PC-9 (cell line): ENCODE data around the gene DLEC1.

Experiments
- EZH2 ChIP-seq: fragments of 200-600 bp; sonication (generic); IDR thresholded peaks from 2 replicates; pipeline ENCODE4 v1.8.0; 2017; ENCODE audit warnings: antibody characterized with exemption, low read depth
- TF ChIP-seq, protein P1 (sequence below): fragments of 200-600 bp; sonication (generic); conservative IDR thresholded peaks from 2 replicates; pipeline ENCODE4 v1.6.1; 2017; ENCODE audit warnings: mixed run types, antibody characterized with exemption, mild to moderate bottlenecking, moderate library complexity

DNA sequence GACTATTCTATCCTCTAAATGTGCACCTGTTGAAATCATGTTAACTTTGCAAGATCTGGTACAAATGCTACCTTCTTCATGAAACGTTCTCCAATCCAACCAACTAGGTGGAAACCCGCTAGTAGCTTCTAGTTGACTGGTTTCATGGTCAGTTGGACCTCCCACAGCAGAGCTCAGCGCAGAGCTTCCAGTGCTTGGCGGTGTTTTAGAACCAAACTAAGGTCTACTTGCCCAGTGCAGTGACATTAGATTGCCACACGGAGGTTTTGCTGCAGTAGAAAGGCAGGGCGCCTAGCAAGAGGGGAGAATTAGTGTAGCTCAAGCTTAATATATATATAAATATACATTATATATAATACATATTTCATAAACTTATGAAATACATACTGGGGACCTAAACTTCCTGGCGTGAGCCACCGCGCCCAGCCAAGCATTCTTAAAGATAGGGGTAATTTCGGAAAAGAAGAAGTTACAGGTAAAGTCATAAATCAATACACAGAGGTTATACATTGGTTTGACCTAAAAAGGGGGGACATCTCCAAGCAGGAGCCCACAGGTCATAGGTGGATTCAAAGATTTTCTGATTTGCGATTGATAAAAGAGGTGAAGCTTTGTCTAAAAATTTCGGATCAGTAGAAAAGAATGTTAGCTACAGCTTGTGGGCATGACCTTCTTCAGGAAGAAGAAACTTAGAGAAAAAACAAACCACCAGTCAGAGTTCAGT, 124.3 kb downstream of the DLEC1 start:
- TF ChIP-seq, protein P1, sequence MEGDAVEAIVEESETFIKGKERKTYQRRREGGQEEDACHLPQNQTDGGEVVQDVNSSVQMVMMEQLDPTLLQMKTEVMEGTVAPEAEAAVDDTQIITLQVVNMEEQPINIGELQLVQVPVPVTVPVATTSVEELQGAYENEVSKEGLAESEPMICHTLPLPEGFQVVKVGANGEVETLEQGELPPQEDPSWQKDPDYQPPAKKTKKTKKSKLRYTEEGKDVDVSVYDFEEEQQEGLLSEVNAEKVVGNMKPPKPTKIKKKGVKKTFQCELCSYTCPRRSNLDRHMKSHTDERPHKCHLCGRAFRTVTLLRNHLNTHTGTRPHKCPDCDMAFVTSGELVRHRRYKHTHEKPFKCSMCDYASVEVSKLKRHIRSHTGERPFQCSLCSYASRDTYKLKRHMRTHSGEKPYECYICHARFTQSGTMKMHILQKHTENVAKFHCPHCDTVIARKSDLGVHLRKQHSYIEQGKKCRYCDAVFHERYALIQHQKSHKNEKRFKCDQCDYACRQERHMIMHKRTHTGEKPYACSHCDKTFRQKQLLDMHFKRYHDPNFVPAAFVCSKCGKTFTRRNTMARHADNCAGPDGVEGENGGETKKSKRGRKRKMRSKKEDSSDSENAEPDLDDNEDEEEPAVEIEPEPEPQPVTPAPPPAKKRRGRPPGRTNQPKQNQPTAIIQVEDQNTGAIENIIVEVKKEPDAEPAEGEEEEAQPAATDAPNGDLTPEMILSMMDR: no peak
- TF ChIP-seq EZH2: no peak
